ENCODE results near the gene PAQR8.
"Not testable (repeated sequence)": the region's sequence is repeated elsewhere in the genome, so short reads cannot be mapped to it uniquely, and the experiment has no call there.

Gene PAQR8

GRCh38 chr6:52377538-52378221 lies 15.7 kb downstream of the PAQR8 start:
- DNase-seq = no peak

DNA sequence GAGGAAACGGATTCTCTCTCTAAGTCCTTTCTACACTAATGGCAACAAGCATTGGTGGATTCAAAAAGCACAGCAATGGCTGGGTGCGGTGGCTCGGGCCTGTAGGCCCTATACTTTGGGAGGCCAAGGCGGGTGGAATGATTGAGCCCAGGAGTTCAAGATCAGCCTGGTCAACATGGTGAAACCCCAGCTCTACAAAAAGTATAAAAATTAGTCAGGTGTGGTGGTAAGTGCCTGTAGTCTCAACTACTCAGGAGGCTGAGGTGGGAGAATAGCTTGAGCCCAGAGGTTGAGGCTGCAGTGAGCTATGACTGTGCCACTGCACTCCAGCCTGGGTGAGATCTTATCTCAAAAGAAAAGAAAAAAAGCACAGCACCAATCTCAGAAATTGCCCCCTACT lies 19.3 kb downstream of the PAQR8 start:
- DNase-seq = no peak

GRCh38 chr6:52384145-52384766 lies 22.3 kb downstream of the PAQR8 start:
- DNase-seq = no peak

GRCh38 chr6:52385074-52385473 lies 23.1 kb downstream of the PAQR8 start:
- no peak for DNase-seq

- not testable (repeated sequence) for DNase-seq
Measured at GRCh38 chr6:52388119-52388518, 26.2 kb downstream of the PAQR8 start.

DNA sequence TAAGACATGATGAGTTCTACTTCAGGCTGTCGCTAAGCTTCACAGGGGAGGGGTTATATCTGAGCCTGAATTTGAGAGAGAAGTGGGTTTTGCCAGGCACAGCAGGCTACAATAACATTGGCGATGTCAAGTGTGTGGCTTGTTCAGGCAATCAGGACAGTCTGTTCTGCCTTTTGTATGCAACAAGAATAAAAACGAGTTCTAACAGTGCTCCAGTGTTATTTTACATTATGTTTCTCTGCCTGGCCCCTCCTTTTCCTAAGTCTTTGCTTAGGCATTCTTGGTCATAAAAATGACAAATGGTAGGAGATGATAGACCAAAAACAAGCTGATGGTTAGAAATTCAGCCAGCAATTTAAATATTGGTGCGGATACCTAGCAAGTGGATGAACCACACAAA lies 26.8 kb downstream of the PAQR8 start:
- no peak for DNase-seq

DNA sequence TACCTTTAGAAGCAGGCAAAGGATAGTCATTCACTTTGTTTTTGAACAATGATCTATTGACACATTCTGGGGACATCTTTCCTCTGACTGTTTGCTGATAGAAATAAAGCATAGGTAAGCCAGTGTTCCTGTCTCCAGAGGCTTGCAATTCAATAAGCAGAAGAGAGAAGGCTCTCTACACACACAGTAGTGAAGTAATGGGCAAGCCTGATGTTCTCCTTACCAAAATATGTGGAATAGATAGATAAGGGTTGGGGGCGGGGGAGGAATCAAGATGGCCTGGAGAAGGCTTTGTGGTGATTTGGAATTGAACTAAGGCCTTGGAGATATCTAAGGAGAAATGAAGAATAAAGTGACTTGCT lies 27.3 kb downstream of the PAQR8 start:
- DNase-seq = no peak

DNA sequence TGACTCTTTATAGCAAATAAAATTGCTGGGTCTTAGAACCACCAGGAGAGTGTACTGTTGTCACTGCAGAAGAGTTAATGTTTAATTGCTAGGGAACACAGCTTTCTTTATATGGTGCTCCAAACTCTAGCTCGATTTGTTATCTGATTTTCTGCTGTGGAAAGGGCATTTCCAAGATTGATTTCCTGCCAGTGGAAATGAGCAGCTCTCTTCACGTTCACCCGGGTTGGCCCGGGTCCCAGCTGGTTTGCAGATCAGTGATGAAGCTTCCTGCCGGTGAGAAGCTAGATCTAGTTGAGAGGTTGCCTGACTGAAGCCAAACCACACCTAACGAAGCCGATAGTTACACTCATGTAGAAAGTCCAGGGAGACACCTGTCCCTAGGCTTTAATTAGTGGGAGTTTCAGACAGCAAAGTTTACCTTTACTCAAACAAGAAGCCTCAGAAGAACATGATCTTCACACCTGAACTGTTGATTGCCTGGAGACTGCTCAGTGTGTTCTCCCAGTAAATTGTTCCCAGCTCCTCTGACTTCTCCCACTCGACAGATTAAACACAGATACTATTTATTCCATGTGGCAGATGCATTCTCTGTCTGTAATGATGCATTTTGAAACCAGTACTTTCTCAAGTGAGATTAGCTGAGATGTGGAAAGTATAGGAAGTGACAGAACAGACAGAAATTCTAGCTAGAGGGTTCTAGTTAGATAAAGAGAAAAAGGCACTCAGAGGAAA lies 27.8 kb downstream of the PAQR8 start:
- peak; percentile 48 for DNase-seq

DNA sequence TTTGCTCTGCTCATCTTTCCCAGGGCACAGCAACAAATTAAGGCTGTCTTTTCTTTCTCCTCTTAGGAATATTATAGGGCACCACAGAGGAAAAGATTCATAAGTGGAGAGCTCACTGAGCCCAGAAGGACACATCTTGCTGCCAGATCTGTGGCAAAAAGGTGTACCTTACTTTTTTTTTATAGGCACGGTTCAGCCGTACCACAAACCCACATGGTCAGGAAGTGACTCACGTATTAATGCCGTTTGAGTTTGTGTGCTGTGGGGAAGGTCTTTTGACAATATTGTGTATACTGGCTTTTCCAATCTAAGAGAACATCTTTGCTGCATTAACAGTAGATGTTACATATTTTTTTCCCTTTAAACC lies 28.4 kb downstream of the PAQR8 start:
- peak; percentile 40 for DNase-seq

DNA sequence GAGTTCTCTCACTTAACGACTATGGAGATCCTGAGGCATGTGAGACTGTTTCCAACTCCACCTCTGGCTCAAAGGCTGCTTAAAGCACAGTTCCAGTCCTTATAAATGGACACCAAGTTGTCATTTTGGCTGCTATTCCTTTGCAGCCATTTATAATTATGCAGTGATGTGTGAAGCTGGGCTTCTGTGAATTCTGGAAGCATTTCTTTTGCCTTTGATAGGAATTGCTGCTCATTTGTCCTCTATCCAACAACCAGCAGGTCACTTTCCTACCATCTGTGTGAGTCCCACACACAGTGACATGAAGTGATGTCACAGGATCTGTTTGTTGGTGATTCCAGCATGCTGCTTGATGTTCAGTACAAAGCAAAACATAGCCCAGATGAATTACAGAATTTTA lies 29.6 kb downstream of the PAQR8 start:
- no peak for DNase-seq

DNA sequence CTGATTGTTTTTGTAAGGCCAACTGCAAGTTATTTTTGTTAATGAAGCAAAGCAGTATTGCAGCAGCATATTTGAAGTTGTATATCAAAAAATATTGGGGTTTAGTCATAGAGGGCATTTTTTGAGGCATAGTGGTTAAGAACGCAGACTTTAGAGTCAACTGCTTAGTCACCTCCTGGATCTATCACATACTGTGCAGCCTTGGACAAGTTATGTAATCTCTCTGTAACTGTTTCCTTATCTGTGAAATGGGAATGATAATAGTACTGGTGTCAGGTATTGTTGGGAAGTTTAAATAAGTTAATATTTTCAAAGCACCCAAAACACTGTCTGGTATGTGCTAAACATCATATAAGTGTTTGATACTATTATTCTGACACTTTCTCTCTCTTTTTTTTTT lies 31.0 kb downstream of the PAQR8 start:
- DNase-seq = no peak

DNA sequence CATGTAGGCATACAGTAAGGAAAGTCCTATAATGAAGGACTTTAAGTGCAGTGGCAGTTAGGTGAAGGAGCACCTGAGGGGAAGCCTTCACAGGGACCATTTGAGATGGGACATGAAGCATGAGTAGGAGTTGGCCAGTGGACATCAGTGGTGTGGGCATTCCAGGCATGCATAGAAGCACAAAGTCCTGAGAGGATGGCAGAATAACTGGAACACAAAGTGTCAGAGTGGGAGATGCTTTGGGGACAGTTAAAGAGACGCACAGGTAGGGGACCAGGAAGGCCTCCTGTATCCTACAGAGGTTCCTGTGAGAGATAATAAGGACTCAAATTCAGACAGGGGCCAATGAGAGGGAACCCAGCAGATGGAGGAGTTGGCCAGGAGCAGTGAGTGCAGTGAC lies 31.8 kb downstream of the PAQR8 start:
- no peak for DNase-seq

GRCh38 chr6:52394251-52394666 lies 32.3 kb downstream of the PAQR8 start:
- no peak for DNase-seq

DNA sequence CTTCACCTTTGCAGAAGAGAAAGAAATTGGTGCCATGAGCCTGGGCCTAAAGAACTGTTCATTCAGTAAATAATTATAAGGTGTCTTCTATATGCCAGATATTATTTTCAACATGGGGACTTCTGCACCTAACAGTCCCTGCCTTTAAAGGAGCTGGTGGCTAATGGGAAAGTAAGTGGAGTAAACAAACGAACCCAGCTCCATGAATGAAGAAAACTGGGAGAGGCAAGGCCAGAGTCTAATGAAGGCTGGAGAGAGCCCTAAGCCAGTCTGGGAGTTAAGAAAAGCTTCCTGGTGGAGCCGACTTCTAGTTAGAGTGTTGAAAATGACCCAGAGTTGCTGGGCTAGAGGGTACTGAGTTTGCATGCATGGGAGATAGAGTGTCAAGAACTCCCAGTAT lies 34.0 kb downstream of the PAQR8 start:
- no peak for DNase-seq

GRCh38 chr6:52399511-52400312 lies 37.8 kb downstream of the PAQR8 start:
- DNase-seq = no peak

DNA sequence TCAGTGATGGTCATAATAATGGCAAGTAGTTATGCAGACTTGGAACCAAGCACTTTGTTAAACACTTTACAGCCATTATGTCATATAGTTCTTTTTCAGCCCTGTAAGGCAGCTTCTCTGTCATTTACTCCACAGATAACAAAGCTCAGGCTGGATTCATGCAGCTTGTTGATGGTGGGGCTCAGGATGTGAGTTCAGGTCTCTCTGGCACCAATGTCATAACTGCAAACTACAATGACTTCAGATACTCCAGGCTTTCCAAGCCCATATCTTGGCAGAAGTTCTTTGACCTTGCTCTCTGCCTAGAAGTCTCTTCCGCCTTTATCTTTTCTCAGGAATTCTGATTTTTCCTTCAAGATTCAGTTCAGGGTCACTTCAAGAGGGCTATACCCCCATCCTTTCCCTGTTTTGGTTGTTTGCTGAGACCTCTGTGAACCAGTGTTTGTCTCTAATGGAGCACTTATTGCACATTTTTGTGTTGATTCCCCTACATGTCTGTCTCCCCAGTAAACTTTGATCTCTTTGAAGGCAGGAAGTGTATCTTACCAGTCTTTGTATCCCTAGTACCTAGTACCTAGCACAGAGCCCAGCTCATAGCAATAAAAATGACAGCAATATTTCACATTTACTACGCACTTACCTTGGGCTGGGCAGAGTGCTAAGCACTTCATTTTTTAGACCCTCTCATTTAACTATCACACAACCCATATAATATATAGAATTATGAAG lies 38.5 kb downstream of the PAQR8 start:
- DNase-seq = no peak

DNA sequence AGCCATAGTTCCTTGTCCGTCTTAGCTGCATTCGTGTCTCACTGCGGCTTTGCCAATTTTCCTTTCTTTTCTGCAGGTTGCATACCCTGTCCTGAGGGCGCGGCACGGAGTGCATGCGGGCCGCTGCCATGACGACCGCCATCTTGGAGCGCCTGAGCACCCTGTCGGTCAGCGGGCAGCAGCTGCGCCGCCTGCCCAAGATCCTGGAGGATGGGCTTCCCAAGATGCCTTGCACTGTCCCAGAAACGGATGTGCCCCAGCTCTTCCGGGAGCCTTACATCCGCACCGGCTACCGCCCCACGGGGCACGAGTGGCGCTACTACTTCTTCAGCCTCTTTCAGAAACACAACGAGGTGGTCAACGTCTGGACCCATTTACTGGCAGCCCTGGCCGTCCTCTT lies 41.1 kb downstream of the PAQR8 start:
- no peak for DNase-seq

GRCh38 chr6:52403627-52404026 lies 41.7 kb downstream of the PAQR8 start:
- no peak for DNase-seq

- DNase-seq = no peak
Measured at GRCh38 chr6:52405243-52405642, 43.3 kb downstream of the PAQR8 start.

DNA sequence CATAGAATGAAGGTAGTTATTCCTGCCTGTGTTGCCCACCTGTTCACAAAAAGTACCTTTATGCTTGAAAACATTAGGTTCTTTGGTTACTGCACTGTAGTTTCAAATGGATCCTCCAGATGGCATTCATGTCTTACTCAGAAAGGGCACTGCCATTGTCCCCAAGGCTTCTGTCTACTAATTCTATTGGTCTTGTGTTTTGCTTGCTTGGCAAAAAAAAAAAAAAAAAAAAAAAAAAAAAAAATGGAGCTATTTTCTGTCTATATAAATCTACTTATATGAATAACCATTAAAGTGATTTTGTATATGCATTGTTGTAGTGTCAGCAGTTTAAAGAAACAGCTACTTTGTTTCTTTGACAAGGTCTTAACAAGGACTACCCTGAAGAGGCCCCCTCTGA lies 45.5 kb downstream of the PAQR8 start:
- no peak for DNase-seq

GRCh38 chr6:52409499-52409898 lies 47.5 kb downstream of the PAQR8 start:
- no peak for DNase-seq

- DNase-seq = no peak
Measured at GRCh38 chr6:52410979-52411378, 49.0 kb downstream of the PAQR8 start.

DNA sequence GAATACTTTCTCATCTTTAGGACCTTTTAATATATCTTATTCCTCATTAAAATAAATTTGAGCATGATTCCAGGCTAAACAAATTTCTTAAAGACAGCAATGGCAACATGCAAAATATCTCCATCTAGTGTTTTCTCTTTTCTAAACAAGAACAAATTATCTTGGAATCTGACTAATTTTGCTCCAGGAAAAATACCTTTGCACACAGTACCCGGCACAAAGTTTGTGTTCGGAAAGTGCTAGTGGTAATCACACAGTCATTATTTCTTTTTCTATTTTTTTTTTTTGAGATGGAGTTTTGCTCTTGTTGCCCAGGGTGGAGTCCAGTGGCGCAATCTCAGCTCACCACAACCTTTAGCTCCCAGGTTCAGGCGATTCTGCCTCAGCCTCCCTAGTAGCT lies 50.0 kb downstream of the PAQR8 start:
- no peak for DNase-seq

Data from T-helper 9 cell (primary cell).